ENCODE results near the gene SLC41A3.

SLC41A3 gene

DNA sequence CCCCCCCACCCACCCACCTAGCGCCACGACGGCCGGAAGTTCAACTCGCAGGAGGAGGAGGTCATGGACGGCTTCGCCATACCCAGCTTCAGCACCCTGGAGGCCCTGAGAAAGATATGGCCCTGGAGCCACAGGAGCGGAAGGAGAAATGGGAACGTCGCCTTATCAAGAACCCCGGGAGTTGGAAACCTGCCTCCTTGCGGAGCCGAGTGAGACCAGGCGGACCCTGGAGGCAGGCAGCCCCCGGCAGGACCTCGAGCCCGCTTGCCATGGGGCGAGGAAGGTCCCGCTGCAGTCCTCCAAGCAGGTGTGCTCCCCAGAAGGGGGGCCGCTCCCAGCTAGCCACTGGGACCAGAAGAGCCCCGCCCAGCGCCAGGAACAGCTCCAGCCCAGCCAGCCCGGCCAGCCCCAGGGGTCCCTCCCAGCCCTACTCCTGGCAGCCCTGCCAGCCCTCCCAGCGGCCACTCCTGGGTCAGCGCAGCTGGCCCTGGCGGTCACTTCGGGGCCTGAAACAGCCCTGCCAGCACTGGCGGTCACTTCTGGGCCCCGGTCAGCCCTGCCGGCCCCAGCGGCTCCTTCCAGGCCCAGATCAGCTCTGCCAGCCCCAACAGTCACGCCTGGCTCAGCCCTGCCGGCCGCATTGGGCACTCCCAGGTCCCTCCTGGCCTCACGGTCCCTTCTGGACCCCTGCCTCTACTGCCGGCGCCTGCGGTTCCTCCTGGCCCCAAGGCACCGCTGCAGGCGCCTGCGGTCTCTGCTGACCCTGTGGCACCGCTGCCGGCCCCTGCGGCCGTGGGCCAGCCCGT is 125.2 kb downstream of the SLC41A3 start:
- no peak for TF ChIP-seq CTCF (IDR thresholded peaks at IDR 0.05)

DNA sequence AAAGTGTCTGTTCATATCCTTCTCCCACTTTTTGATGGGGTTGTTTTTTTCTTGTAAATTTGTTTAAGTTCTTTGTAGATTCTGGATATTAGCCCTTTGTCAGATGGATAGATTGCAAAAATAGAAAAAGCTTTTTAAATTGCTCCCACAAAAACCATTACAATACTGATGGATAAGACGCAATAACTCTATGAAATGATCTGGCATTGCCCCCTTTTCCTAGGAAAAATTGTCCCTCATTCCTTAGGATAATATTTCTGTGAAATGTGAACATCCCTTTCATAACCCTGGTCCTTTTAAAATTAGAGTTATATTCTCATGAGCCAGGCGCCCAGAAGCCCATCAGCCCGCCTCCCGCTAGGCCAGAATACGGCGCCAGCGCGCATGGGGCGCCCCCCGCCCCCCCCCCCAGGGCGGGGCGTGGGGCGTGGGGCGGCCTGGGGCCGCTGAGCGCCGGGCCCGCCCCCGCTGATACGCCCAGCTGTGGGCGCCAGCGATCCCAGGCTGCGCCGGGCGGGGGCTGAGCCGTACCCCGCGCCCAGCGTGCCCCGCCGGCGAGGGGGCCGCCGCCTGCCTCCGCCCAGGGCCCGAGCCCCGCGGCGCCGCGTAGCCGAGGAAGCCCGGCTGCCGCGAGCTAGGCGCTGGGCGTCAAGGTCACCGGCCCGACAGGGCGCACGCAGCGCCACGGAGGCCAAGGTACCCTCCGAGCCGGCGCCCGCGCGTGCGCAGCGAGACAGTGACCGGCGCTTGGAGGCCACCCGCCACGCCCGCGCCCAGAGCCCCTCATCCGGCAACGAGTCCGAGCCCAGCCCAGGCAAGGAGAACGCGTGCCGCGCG is 126.0 kb downstream of the SLC41A3 start:
- no peak for TF ChIP-seq CTCF (IDR thresholded peaks at IDR 0.05)

Data from LNCAP (cell line).